ENCODE results near the gene TARDBP. TPM values are rescaled to one million over a fixed set of nuclear protein-coding genes. Genes with fewer than 3 reads are reported as not detected.
"Not testable (repeated sequence)": the region's sequence is repeated elsewhere in the genome, so short reads cannot be mapped to it uniquely, and the experiment has no call there.

TARDBP gene
- total and polyA plus RNA-seq, 2 donors (not counting 1 experiment from before 2014, with no cell fraction given) = 85.2 to 222 TPM

DNA sequence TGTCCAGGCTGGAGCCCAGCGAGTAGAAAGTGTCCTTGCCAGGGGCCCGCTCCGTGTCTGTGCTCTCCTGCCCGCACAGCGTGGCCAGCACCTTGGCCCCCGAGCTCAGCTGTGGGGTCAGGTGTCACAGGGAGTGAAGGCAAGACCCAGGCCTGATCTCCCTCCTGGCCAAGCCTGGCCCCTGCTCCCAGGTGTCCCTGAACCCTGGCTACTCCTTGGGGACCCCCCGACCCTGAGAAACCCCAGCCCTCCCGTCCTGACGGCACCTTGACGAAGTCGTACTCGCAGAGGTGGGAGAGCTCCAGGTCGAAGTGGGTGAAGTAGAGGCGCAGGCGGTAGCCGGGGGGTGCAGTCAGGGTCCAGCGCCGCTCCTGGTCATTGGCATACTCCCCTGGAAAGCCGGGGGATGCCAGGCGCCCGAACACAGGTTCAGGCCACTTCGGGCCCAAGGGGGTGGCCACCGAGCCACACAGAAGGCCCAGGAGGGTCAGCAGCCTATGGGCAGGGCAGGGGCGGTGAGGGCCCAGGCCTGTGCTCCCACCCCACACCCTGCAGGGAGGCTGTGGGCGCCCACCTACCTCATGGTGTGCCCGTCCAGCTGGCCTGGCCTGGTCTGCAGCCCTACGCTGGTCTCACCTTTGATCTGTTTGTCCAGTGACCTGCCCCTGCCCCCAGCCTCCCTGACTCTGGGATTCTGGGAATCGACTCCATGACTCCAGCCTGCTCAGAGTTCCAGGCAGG lies 34.3 kb downstream of the TARDBP start, which contains the start of gene MASP2:
Gene MASP2, minus strand, starts transcription at position 615 of the 741 bp plus-strand sequence. Its CDS starts 32 bp downstream, at position 583.
- ChIA-PET POLR2A (no interaction called here), CTCF (interaction anchor here (0.6 to 2.2 kb wide), 2 partner anchors 9 kb away, joined by 3 to 12 read pairs; no protein-coding TSS in a partner anchor)
- no peak within 1 kb of the TSS for H3K4me2 ChIP-seq (replicated peaks; ENCODE audit: low read depth, low read length, poor library complexity, severe bottlenecking)
- no peak within 1 kb of the TSS for H3K4me3 ChIP-seq (ENCODE audit: control extremely low read depth in 1 of 5, extremely low read depth in 1 of 5, insufficient read depth in 1 of 5, low read depth in 2 of 5, low read length in 4 of 5)
- intact Hi-C loops (cut with micrococcal nuclease) = no loop called here
- H3K27me3 Mint-ChIP-seq = no peaks in the 10 kb centered on the region
- 94% methylated on average over 28 of the region's 28 CpGs for WGBS (ENCODE audit: insufficient coverage)
- H4K20me1 ChIP-seq (ENCODE audit: control insufficient read depth, insufficient read depth, low read length, poor library complexity, severe bottlenecking) = no peaks in the 10 kb centered on the region
- no peak within 1 kb of the TSS for H3K27ac ChIP-seq (ENCODE audit: low read length in 2 of 2)
- no peaks in the 10 kb centered on the region for H3K9me3 ChIP-seq (ENCODE audit: control extremely low read depth in 1 of 3, control insufficient read depth in 2 of 3, insufficient read depth in 1 of 3, low read length in 2 of 3)
- no peak within 1 kb of the TSS for H3K4me3 Mint-ChIP-seq
- H3K4me1 Mint-ChIP-seq = peaks cover 3% of the 10 kb centered on the region
- ATAC-seq (ENCODE audit: low read depth) = no peak
- no peaks in the 10 kb centered on the region for H3K79me2 ChIP-seq (ENCODE audit: control insufficient read depth, insufficient read depth, low read length)
- H2AFZ ChIP-seq (ENCODE audit: insufficient read depth, low read depth, low read length, poor library complexity, severe bottlenecking) = no peak within 1 kb of the TSS
- TF ChIP-seq EZH2 (IDR thresholded peaks at IDR 0.05; ENCODE audit: borderline replicate concordance, insufficient read depth, low read depth, low read length, poor library complexity, severe bottlenecking) = no peak
- TF ChIP-seq, protein P1, sequence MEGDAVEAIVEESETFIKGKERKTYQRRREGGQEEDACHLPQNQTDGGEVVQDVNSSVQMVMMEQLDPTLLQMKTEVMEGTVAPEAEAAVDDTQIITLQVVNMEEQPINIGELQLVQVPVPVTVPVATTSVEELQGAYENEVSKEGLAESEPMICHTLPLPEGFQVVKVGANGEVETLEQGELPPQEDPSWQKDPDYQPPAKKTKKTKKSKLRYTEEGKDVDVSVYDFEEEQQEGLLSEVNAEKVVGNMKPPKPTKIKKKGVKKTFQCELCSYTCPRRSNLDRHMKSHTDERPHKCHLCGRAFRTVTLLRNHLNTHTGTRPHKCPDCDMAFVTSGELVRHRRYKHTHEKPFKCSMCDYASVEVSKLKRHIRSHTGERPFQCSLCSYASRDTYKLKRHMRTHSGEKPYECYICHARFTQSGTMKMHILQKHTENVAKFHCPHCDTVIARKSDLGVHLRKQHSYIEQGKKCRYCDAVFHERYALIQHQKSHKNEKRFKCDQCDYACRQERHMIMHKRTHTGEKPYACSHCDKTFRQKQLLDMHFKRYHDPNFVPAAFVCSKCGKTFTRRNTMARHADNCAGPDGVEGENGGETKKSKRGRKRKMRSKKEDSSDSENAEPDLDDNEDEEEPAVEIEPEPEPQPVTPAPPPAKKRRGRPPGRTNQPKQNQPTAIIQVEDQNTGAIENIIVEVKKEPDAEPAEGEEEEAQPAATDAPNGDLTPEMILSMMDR (IDR thresholded peaks at IDR 0.05) = no peak
- H3K9me3 Mint-ChIP-seq (ENCODE audit: insufficient read depth) = no peaks in the 10 kb centered on the region
- H3K4me1 ChIP-seq (ENCODE audit: control insufficient read depth in 2 of 2, insufficient read depth in 2 of 2, low read length in 2 of 2) = peaks cover 0 to 2% of the 10 kb centered on the region in 2 donors
- no peak within 1 kb of the TSS for H3K9ac ChIP-seq (ENCODE audit: low read length)
- no peak for DNase-seq
- no peaks in the 10 kb centered on the region for H3K27me3 ChIP-seq (replicated peaks in 1 of 4; ENCODE audit: control extremely low read depth in 1 of 4, control insufficient read depth in 3 of 4, insufficient read depth in 4 of 4, low read length in 3 of 4)
- no peaks in the 10 kb centered on the region for H3K36me3 ChIP-seq (replicated peaks in 1 of 2; ENCODE audit: control extremely low read depth in 1 of 2, control insufficient read depth in 1 of 2, extremely low read depth in 1 of 2, insufficient read depth in 2 of 2, low read length in 1 of 2)
- H3K27ac Mint-ChIP-seq = no peak within 1 kb of the TSS

DNA sequence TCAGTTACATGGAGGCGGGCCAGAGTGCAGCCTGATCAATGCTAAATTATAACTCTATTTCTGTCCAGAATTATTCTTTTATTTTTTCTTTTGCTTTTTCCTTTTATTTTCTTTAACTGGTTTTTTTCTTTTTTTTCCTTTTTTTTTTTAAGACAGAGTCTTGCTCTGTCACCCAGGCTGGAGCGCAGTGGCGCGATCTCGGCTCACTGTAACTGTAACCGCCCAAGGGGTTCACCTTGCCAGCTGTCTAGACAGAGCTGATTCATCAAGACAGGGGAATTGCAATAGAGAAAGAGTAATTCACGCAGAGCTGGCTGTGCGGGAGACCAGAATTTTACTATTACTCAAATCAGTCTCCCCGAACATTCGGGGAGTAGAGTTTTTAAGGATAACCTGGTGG lies 38.7 kb downstream of the TARDBP start:
- H3K79me2 ChIP-seq (ENCODE audit: control insufficient read depth, insufficient read depth, low read length); H3K9ac ChIP-seq (ENCODE audit: low read length); H3K4me3 ChIP-seq (ENCODE audit: control extremely low read depth in 1 of 5, extremely low read depth in 1 of 5, insufficient read depth in 1 of 5, low read depth in 2 of 5, low read length in 4 of 5); H3K27ac ChIP-seq (ENCODE audit: low read length in 2 of 2); intact Hi-C loops (cut with micrococcal nuclease); H3K27me3 ChIP-seq (replicated peaks in 1 of 4; ENCODE audit: control extremely low read depth in 1 of 4, control insufficient read depth in 3 of 4, insufficient read depth in 4 of 4, low read length in 3 of 4); H3K27me3 Mint-ChIP-seq; H3K4me1 ChIP-seq (ENCODE audit: control insufficient read depth in 2 of 2, insufficient read depth in 2 of 2, low read length in 2 of 2); H3K36me3 ChIP-seq (replicated peaks in 1 of 2; ENCODE audit: control extremely low read depth in 1 of 2, control insufficient read depth in 1 of 2, extremely low read depth in 1 of 2, insufficient read depth in 2 of 2, low read length in 1 of 2); H4K20me1 ChIP-seq (ENCODE audit: control insufficient read depth, insufficient read depth, low read length, poor library complexity, severe bottlenecking); H3K4me2 ChIP-seq (replicated peaks; ENCODE audit: low read depth, low read length, poor library complexity, severe bottlenecking); H2AFZ ChIP-seq (ENCODE audit: insufficient read depth, low read depth, low read length, poor library complexity, severe bottlenecking); ATAC-seq (ENCODE audit: low read depth); POLR2A ChIA-PET; H3K27ac Mint-ChIP-seq; H3K4me3 Mint-ChIP-seq; H3K9me3 Mint-ChIP-seq (ENCODE audit: insufficient read depth); DNase-seq; H3K9me3 ChIP-seq (ENCODE audit: control extremely low read depth in 1 of 3, control insufficient read depth in 2 of 3, insufficient read depth in 1 of 3, low read length in 2 of 3): not testable (repeated sequence)
- H3K4me1 Mint-ChIP-seq = peaks cover 12% of the 10 kb centered on the region
- 90% methylated on average over 2 of the region's 10 CpGs for WGBS (ENCODE audit: insufficient coverage)
- CTCF ChIA-PET = interaction anchor here (2.1 kb wide), 1 partner anchor 14 kb away, joined by 12 read pairs; no protein-coding TSS in a partner anchor
